Prostate gland (tissue), 2 donors: ENCODE measurements around the gene TREX2. TPM values are rescaled to one million over a fixed set of nuclear protein-coding genes. Genes with fewer than 3 reads are reported as not detected.

Source experiments
- DNase-seq: peaks from one replicate; pipeline ENCODE4 v3.0.0-alpha.2; 2019; ENCODE audit warnings: low spot score
- H3K27ac ChIP-seq, 2 donors: fragments of 200-600 bp; sonication (generic); 2 replicates each; pipeline ENCODE4 v1.5.1; 2017 to 2019
- H3K27me3 ChIP-seq: fragments of 200-600 bp; sonication (generic); replicated peaks from 2 replicates; pipeline ENCODE4 v1.5.1; 2019; ENCODE audit not compliant: insufficient read depth
- H3K36me3 ChIP-seq, 2 donors: fragments of 200-600 bp; sonication (generic); 1 replicate in 1 of 2; 2 replicates in 1 of 2; pipeline versions ENCODE4 v1.5.1 to v1.8.1; 2017 to 2019
- H3K4me1 ChIP-seq: fragments of 200-600 bp; sonication (generic); replicated peaks from 2 replicates; pipeline ENCODE4 v1.5.1; 2019
- H3K4me3 ChIP-seq, 2 donors: fragments of 200-600 bp; sonication (generic); 2 replicates each; pipeline ENCODE4 v1.5.1; 2017 to 2019
- H3K9me3 ChIP-seq: fragments of 200-600 bp; sonication (generic); 2 replicates; pipeline ENCODE4 v1.5.1; 2017
- CTCF ChIP-seq, 4 experiments: fragments of 200-600 bp in 2 of 4; fragments of 450-650 bp in 2 of 4; sonication (generic) in 2 of 4; IDR thresholded peaks; 1 replicate in 3 of 4; 2 replicates in 1 of 4; pipeline ENCODE4 v1.5.1; 2016 to 2019; ENCODE audit warnings: antibody characterized with exemption in 4 of 4, mild to moderate bottlenecking in 2 of 4, moderate library complexity in 2 of 4
- POLR2A ChIP-seq: fragments of 450-650 bp; IDR thresholded peaks from one replicate; pipeline ENCODE4 v1.6.1; 2016; ENCODE audit warnings: antibody characterized with exemption, mild to moderate bottlenecking
- POLR2AphosphoS5 ChIP-seq: sonication (generic); formaldehyde crosslinking; IDR thresholded peaks from one replicate; pipeline ENCODE4 v1.6.1; 2017; ENCODE audit warnings: antibody characterized with exemption
- WGBS: methylation state at CpG from one replicate; pipeline ENCODE4 v1.1.5; 2018; 5-methylcytosine and 5-hydroxymethylcytosine counted together
- intact Hi-C: fragments of 100-400 bp; cut with DNase I; formaldehyde crosslinking; loops from one replicate; pipeline ENCODE4 v1.14.2; 2022
- total RNA-seq, 2 donors: library from RNA; depleted of rRNA; stranded (reverse); fragments of >200 nt; gene quantifications; one replicate each; pipeline ENCODE4 v1.1.0, GENCODE V29; 2016

TREX2 gene
- total RNA-seq, 2 donors from 2014 or later, result 5.8 to 6.3 TPM

GRCh38 chrX:153398275-153398960 lies 47.4 kb downstream of the TREX2 start:
- no peak overlapping the region for H3K4me3 ChIP-seq
- TF ChIP-seq POLR2A (no peak), POLR2AphosphoS5 (no peak), CTCF (IDR thresholded peaks at IDR 0.05) (no peak)
- intact Hi-C loops, result no loop called here
- no peak overlapping the region for H3K27ac ChIP-seq
- H3K4me1 ChIP-seq, result no peaks in the 10 kb centered on the region
- H3K9me3 ChIP-seq, result no peaks in the 10 kb centered on the region
- no peaks in the 10 kb centered on the region for H3K27me3 ChIP-seq
- WGBS, result 87% methylated on average over 11 of the region's 17 CpGs
- no peak for DNase-seq
- no peaks in the 10 kb centered on the region for H3K36me3 ChIP-seq

- Histone ChIP-seq H3K27ac (no peak overlapping the region), H3K36me3 (no peaks in the 10 kb centered on the region), H3K9me3 (no peaks in the 10 kb centered on the region), H3K27me3 (no peaks in the 10 kb centered on the region), H3K4me1 (no peaks in the 10 kb centered on the region), H3K4me3 (no peak overlapping the region)
- TF ChIP-seq POLR2A, result no peak
- no peak for TF ChIP-seq CTCF (IDR thresholded peaks at IDR 0.05)
- no peak for TF ChIP-seq POLR2AphosphoS5
- intact Hi-C loops, result no loop called here
- 80% methylated on average over 20 of the region's 27 CpGs for WGBS
- DNase-seq, result no peak
Observed at GRCh38 chrX:153397256-153397960, 48.4 kb downstream of the TREX2 start.

GRCh38 chrX:153396320-153397195 lies 49.3 kb downstream of the TREX2 start:
- TF ChIP-seq CTCF (IDR thresholded peaks at IDR 0.05), result no peak
- TF ChIP-seq POLR2AphosphoS5, result no peak
- TF ChIP-seq POLR2A, result no peak
- H3K9me3 ChIP-seq, result no peaks in the 10 kb centered on the region
- DNase-seq, result no peak
- no peaks in the 10 kb centered on the region for H3K27me3 ChIP-seq
- no peak overlapping the region for H3K4me3 ChIP-seq
- intact Hi-C loops, result no loop called here
- no peak overlapping the region for H3K27ac ChIP-seq
- H3K4me1 ChIP-seq, result no peaks in the 10 kb centered on the region
- 93% methylated on average over 15 of the region's 26 CpGs for WGBS
- H3K36me3 ChIP-seq, result no peaks in the 10 kb centered on the region

GRCh38 chrX:153395613-153396319 lies 50.1 kb downstream of the TREX2 start:
- no peak for TF ChIP-seq POLR2AphosphoS5
- no peak for TF ChIP-seq CTCF (IDR thresholded peaks at IDR 0.05)
- no peak for TF ChIP-seq POLR2A
- H3K9me3 ChIP-seq, result no peaks in the 10 kb centered on the region
- H3K4me1 ChIP-seq, result no peaks in the 10 kb centered on the region
- H3K27me3 ChIP-seq, result no peaks in the 10 kb centered on the region
- no peak overlapping the region for H3K27ac ChIP-seq
- intact Hi-C loops, result no loop called here
- H3K4me3 ChIP-seq, result no peak overlapping the region
- WGBS, result 73% methylated on average over 5 of the region's 26 CpGs
- DNase-seq, result no peak
- H3K36me3 ChIP-seq, result no peaks in the 10 kb centered on the region
